ENCODE data around the gene DHRS11. TPM values are rescaled to one million over a fixed set of nuclear protein-coding genes. Genes with fewer than 3 reads are reported as not detected.

The DHRS11 gene
- total and polyA plus RNA-seq, 8 donors, result 9.3 to 13.7 (median 12.4) TPM

- DNase-seq (no peak), ATAC-seq (no peak)
- intact Hi-C loops (cut with DNase I), result loop anchor here in 1 of 2 donors (5.0 kb wide), 1 partner anchor 420 kb away; no protein-coding TSS in a partner anchor
- Histone ChIP-seq H3K4me1 (no peaks in the 10 kb centered on the region), H3K4me3 (no peak overlapping the region), H3K27ac (no peak overlapping the region), H3K36me3 (no peaks in the 10 kb centered on the region), H3K9me3 (no peaks in the 10 kb centered on the region), H3K27me3 (peaks cover 0 to 11% of the 10 kb centered on the region in 2 donors)
- TF ChIP-seq CTCF (IDR thresholded peaks at IDR 0.05), result no peak
Measured at GRCh38 chr17:36627101-36627500, 35.4 kb downstream of the DHRS11 start.

GRCh38 chr17:36628576-36628975, 36.9 kb downstream of the DHRS11 start:
- Histone ChIP-seq H3K4me1 (no peaks in the 10 kb centered on the region), H3K4me3 (no peak overlapping the region), H3K27ac (no peak overlapping the region), H3K9me3 (no peaks in the 10 kb centered on the region), H3K36me3 (no peaks in the 10 kb centered on the region), H3K27me3 (peaks cover 0 to 17% of the 10 kb centered on the region in 2 donors)
- ATAC-seq (no peak), DNase-seq (no peak)
- TF ChIP-seq CTCF (IDR thresholded peaks at IDR 0.05), result no peak
- intact Hi-C loops (cut with DNase I), result loop anchor here in 1 of 2 donors (5.0 kb wide), 1 partner anchor 419 kb away; no protein-coding TSS in a partner anchor

- DNase-seq (peak; percentile 53 to 87 (median 70)), ATAC-seq (peak; percentile 96)
- Histone ChIP-seq H3K27me3 (peaks cover 2 to 22% of the 10 kb centered on the region in 2 donors), H3K4me3 (no peak overlapping the region), H3K27ac (no peak overlapping the region), H3K36me3 (no peaks in the 10 kb centered on the region), H3K4me1 (no peaks in the 10 kb centered on the region), H3K9me3 (no peaks in the 10 kb centered on the region)
- intact Hi-C loops (cut with DNase I), result loop anchor here in 1 of 2 donors (5.0 kb wide), 1 partner anchor 418 kb away; no protein-coding TSS in a partner anchor
- peak; percentile 97 to 98 for TF ChIP-seq CTCF (IDR thresholded peaks at IDR 0.05)
Measured at GRCh38 chr17:36629252-36629847, 37.7 kb downstream of the DHRS11 start.

- no peaks in the 10 kb centered on the region for H3K9me3 ChIP-seq
- H3K4me1 ChIP-seq, result no peaks in the 10 kb centered on the region
- no peak overlapping the region for H3K4me3 ChIP-seq
- intact Hi-C loops (cut with DNase I), result loop anchor here in 1 of 2 donors (5.0 kb wide), 1 partner anchor 417 kb away; no protein-coding TSS in a partner anchor
- no peak for DNase-seq
- no peak for TF ChIP-seq CTCF (IDR thresholded peaks at IDR 0.05)
- no peak overlapping the region for H3K27ac ChIP-seq
- ATAC-seq, result no peak
- peaks cover 7 to 22% of the 10 kb centered on the region in 2 donors for H3K27me3 ChIP-seq
- H3K36me3 ChIP-seq, result no peaks in the 10 kb centered on the region
Measured at GRCh38 chr17:36629970-36630502, 38.4 kb downstream of the DHRS11 start.

- ATAC-seq (no peak), DNase-seq (no peak)
- intact Hi-C loops (cut with DNase I), result no loop called here
- no peaks in the 10 kb centered on the region for H3K4me1 ChIP-seq
- H3K4me3 ChIP-seq, result no peak overlapping the region
- H3K27ac ChIP-seq, result no peak overlapping the region
- H3K36me3 ChIP-seq, result no peaks in the 10 kb centered on the region
- TF ChIP-seq CTCF (IDR thresholded peaks at IDR 0.05), result no peak
- peaks cover 7 to 31% of the 10 kb centered on the region in 2 donors for H3K27me3 ChIP-seq
- H3K9me3 ChIP-seq, result no peaks in the 10 kb centered on the region
Measured at GRCh38 chr17:36631022-36631421, 39.3 kb downstream of the DHRS11 start.
